K562 (cell line): ENCODE data around the gene HTR3E. TPM values are rescaled to one million over a fixed set of nuclear protein-coding genes. Genes with fewer than 3 reads are reported as not detected.

Experiments used
- CHD2 ChIP-seq: IDR thresholded peaks from 2 replicates; pipeline ENCODE4 v1.6.1; 2011; ENCODE audit warnings: low read depth, low read length
- CREM ChIP-seq: IDR thresholded peaks from 2 replicates; pipeline ENCODE4 v1.6.1; 2014; ENCODE audit warnings: antibody characterized with exemption, low read depth
- DIDO1 ChIP-seq: fragments of 450-650 bp; IDR thresholded peaks from 2 replicates; pipeline ENCODE4 v1.6.1; 2016; ENCODE audit warnings: low read depth, missing biosample characterization, missing genetic modification characterization
- DMBX1 ChIP-seq: fragments of 250-450 bp; sonication (Bioruptor Pico); IDR thresholded peaks from 2 replicates; pipeline ENCODE4 v1.8.0; 2022; ENCODE audit warnings: inconsistent platforms, mild to moderate bottlenecking, moderate library complexity, borderline replicate concordance
- ESRRA ChIP-seq: fragments of 450-650 bp; IDR thresholded peaks from 2 replicates; pipeline ENCODE4 v1.6.1; 2014; ENCODE audit warnings: low read depth, mild to moderate bottlenecking, moderate library complexity, borderline replicate concordance
- JUN ChIP-seq, 2 experiments: sonication (generic) in 1 of 2; formaldehyde crosslinking in 1 of 2; IDR thresholded peaks; 2 replicates each; pipeline versions ENCODE4 v1.6.1 to v1.8.0; 2012 to 2022; ENCODE audit warnings: borderline replicate concordance in 2 of 2, mild to moderate bottlenecking in 2 of 2, improper control_type of control experiment in 1 of 2, low read depth in 1 of 2, low read length in 1 of 2, missing genetic modification reagents in 1 of 2
- KAT7 ChIP-seq: sonication (generic); formaldehyde crosslinking; IDR thresholded peaks from 2 replicates; pipeline ENCODE4 v1.8.0; 2022; ENCODE audit warnings: missing genetic modification reagents, mild to moderate bottlenecking, borderline replicate concordance
- KAT8 ChIP-seq: fragments of 450-650 bp; IDR thresholded peaks from 2 replicates; pipeline ENCODE4 v1.6.1; 2016; ENCODE audit warnings: low read depth, mild to moderate bottlenecking
- MTA3 ChIP-seq: fragments of 450-650 bp; formaldehyde crosslinking; IDR thresholded peaks from 2 replicates; pipeline ENCODE4 v1.6.1; 2017; ENCODE audit warnings: mild to moderate bottlenecking, borderline replicate concordance
- PRDM10 ChIP-seq: fragments of 450-650 bp; IDR thresholded peaks from 2 replicates; pipeline ENCODE4 v1.6.1; 2018; ENCODE audit not compliant: partially characterized antibody
- RNF2 ChIP-seq: sonication (generic); IDR thresholded peaks from 2 replicates; pipeline ENCODE4 v1.6.1; 2016
- SUPT5H ChIP-seq: fragments of 450-650 bp; IDR thresholded peaks from 2 replicates; pipeline ENCODE4 v1.6.1; 2016
- TSHZ1 ChIP-seq: fragments of 250-450 bp; sonication (Bioruptor Pico); IDR thresholded peaks from 2 replicates; pipeline ENCODE4 v1.4.0; 2020; ENCODE audit warnings: mild to moderate bottlenecking, moderate library complexity
- ZBTB7A ChIP-seq: IDR thresholded peaks from 2 replicates; pipeline ENCODE4 v1.6.1; 2011; ENCODE audit warnings: low read depth, mild to moderate bottlenecking, low read length, moderate library complexity, borderline replicate concordance; ENCODE audit not compliant: control insufficient read depth
- polyA plus RNA-seq, 8 experiments: library from polyadenylated mRNA; depleted of rRNA in 4 of 8; stranded (reverse) in 5 of 8; unstranded in 3 of 8; fragments of >200 nt; fragmentation: Nextera tagmentation in 2 of 8; fragmentation: Illumina TruSeq in 1 of 8; extraction: Ambion mirVana in 2 of 8; extraction: Trizol in 1 of 8; gene quantifications; 2 replicates each; pipeline versions ENCODE4 v1.2.1 to v1.2.3, GENCODE V29; 2011 to 2014; ENCODE audit warnings: inconsistent platforms in 1 of 8, missing spikeins in 1 of 8
- total RNA-seq, 7 experiments: library from RNA; depleted of rRNA in 6 of 7; stranded (reverse); fragments of >200 nt in 6 of 7; fragmentation: Illumina TruSeq in 2 of 7; extraction: Trizol in 2 of 7; gene quantifications; 2 replicates each; pipeline versions ENCODE4 v1.2.1 to v1.2.3, GENCODE V29; 2011 to 2021; ENCODE audit warnings: low replicate concordance in 1 of 7
- TF ChIP-seq, protein P1 (sequence below): fragments of 200-800 bp; sonication (Bioruptor generic); IDR thresholded peaks from 2 replicates; pipeline ENCODE4 v1.6.1; 2017; ENCODE audit warnings: missing genetic modification characterization, missing compliant biosample characterization
- TF ChIP-seq, protein P2 (sequence below): sonication (generic); formaldehyde crosslinking; IDR thresholded peaks from 2 replicates; pipeline ENCODE4 v1.8.1; 2023; ENCODE audit warnings: mild to moderate bottlenecking, missing genetic modification reagents, moderate library complexity

The HTR3E gene
- total and polyA plus RNA-seq, 9 of the 15 experiments (the other 6 are each of a cell fraction or from before 2014, with no cell fraction given) = not detected

DNA sequence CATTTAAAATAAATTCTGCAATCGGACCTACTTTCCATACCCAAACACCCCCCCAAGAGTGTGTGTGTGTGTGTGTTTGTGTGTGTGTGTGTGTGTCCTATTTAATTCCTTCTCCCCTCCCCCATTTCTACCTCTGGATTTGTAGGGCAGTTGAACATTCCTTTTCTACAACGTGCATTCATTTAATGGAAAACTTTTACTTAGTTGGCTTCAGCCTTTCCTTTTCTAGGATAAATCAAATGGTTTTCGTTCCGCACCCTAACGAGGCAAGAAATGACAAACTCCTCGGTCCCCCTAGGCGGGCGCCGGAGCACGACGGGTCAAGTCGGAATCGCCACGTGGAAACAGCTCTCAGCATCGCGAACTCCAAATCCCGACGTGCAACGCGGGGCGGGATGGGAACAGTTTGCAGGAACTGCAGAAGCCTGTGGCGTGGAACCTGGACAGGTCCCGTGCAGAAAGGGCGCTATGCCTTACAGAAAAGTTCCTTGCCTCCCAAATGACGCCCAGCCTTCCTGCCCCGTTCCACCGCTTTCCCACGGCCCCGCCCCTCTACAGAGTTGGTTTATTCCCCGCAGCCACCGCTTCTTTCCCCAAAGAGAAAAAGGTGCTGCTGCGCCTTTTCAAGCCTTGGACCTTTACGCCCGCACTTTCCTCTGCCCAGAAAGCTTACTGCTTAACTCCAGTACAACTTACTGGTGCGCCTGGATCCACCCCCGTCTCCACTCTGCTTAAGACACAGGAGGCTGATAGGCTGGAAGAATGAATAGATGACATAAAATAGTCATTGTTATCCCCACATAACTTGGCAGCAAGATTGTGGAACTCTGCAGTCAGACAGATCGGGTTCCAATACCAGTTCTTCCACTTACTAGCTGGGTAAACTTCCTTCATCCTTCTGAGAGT, 37.2 kb downstream of the HTR3E start (continued):
- TF ChIP-seq DMBX1 (CRISPR knock-in tag) = peak; percentile 49; the same call in 1 of the 2 replicates
- peak; percentile 27; the same call in 1 of the 2 replicates for TF ChIP-seq DIDO1
- TF ChIP-seq ZBTB7A = 0 out of 2 replicates have a peak, but pooled peaks have one; percentile 22
- TF ChIP-seq CREM = peak; percentile 81
- TF ChIP-seq, protein P1, sequence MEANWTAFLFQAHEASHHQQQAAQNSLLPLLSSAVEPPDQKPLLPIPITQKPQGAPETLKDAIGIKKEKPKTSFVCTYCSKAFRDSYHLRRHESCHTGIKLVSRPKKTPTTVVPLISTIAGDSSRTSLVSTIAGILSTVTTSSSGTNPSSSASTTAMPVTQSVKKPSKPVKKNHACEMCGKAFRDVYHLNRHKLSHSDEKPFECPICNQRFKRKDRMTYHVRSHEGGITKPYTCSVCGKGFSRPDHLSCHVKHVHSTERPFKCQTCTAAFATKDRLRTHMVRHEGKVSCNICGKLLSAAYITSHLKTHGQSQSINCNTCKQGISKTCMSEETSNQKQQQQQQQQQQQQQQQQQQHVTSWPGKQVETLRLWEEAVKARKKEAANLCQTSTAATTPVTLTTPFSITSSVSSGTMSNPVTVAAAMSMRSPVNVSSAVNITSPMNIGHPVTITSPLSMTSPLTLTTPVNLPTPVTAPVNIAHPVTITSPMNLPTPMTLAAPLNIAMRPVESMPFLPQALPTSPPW (CRISPR knock-in tag) = peak; percentile 62
- TF ChIP-seq CHD2 = peak; percentile 46; the same call in 1 of the 2 replicates
- TF ChIP-seq ESRRA = no peak; the same call in 1 of the 2 replicates
- peak; percentile 72; the same call in 1 of the 2 replicates for TF ChIP-seq MTA3
- TF ChIP-seq PRDM10 = peak; percentile 92
- TF ChIP-seq KAT8 = no peak
- peak; percentile 66 for TF ChIP-seq SUPT5H
- TF ChIP-seq, protein P2, sequence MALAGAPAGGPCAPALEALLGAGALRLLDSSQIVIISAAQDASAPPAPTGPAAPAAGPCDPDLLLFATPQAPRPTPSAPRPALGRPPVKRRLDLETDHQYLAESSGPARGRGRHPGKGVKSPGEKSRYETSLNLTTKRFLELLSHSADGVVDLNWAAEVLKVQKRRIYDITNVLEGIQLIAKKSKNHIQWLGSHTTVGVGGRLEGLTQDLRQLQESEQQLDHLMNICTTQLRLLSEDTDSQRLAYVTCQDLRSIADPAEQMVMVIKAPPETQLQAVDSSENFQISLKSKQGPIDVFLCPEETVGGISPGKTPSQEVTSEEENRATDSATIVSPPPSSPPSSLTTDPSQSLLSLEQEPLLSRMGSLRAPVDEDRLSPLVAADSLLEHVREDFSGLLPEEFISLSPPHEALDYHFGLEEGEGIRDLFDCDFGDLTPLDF = peak; percentile 24; the same call in 1 of the 2 replicates
- peak; percentile 76 for TF ChIP-seq RNF2
- TF ChIP-seq KAT7 = peak; percentile 66; the same call in 1 of the 2 replicates
- TF ChIP-seq TSHZ1 (CRISPR knock-in tag) = no peak
- TF ChIP-seq JUN (IDR thresholded peaks at IDR 0.05; ENCODE audit: borderline replicate concordance, low read depth, low read length) = 0 out of 2 replicates have a peak, but pooled peaks have one; percentile 52
- no peak for TF ChIP-seq JUN (CRISPR knock-in tag; IDR thresholded peaks at IDR 0.05; ENCODE audit: borderline replicate concordance)
